Measurements from ENCODE around the gene C1QC. TPM values are rescaled to one million over a fixed set of nuclear protein-coding genes. Genes with fewer than 3 reads are reported as not detected.

The C1QC gene
- total and polyA plus RNA-seq, 2 donors (not counting 1 experiment from before 2014, with no cell fraction given) = not detected

DNA sequence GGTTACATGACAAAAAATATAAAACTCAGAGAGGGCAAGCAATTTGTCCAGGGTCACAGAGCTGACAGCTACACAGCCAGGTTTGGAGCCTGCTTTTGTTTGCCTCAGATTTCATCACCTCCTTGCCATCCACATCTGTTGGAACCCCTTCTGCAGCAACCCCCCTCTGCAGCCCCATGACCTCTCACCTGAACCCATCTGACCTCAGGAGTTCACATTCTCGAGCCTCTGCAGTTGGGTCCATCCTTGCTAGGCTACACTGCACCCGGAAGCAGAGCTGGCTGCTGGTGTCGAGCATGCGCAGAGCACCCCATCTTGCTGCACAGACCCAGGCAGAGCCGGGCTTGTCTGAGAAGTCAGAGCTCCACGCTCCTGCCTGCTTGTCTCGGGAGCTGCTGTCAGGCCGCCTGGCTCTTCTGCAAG is 19.6 kb downstream of the C1QC start:
- Histone ChIP-seq H2AFZ (ENCODE audit: insufficient read depth, low read depth, low read length, poor library complexity, severe bottlenecking) (no peak overlapping the region), H3K27ac (ENCODE audit: low read length in 2 of 2) (no peak overlapping the region), H4K20me1 (ENCODE audit: control insufficient read depth, insufficient read depth, low read length, poor library complexity, severe bottlenecking) (no peaks in the 10 kb centered on the region), H3K4me2 (replicated peaks; ENCODE audit: low read depth, low read length, poor library complexity, severe bottlenecking) (no peak overlapping the region), H3K27me3 (replicated peaks in 1 of 4; ENCODE audit: control extremely low read depth in 1 of 4, control insufficient read depth in 3 of 4, insufficient read depth in 4 of 4, low read length in 3 of 4) (no peaks in the 10 kb centered on the region), H3K9ac (ENCODE audit: low read length) (no peak overlapping the region), H3K36me3 (replicated peaks in 1 of 2; ENCODE audit: control extremely low read depth in 1 of 2, control insufficient read depth in 1 of 2, extremely low read depth in 1 of 2, insufficient read depth in 2 of 2, low read length in 1 of 2) (no peaks in the 10 kb centered on the region), H3K9me3 (ENCODE audit: control extremely low read depth in 1 of 3, control insufficient read depth in 2 of 3, insufficient read depth in 1 of 3, low read length in 2 of 3) (no peaks in the 10 kb centered on the region), H3K4me1 (ENCODE audit: control insufficient read depth in 2 of 2, insufficient read depth in 2 of 2, low read length in 2 of 2) (no peaks in the 10 kb centered on the region), H3K79me2 (ENCODE audit: control insufficient read depth, insufficient read depth, low read length) (no peaks in the 10 kb centered on the region), H3K4me3 (ENCODE audit: control extremely low read depth in 1 of 5, extremely low read depth in 1 of 5, insufficient read depth in 1 of 5, low read depth in 2 of 5, low read length in 4 of 5) (no peak overlapping the region)
- Mint-ChIP-seq H3K4me1 (no peaks in the 10 kb centered on the region), H3K27me3 (peaks cover 23% of the 10 kb centered on the region), H3K9me3 (ENCODE audit: insufficient read depth) (no peaks in the 10 kb centered on the region), H3K27ac (no peak overlapping the region), H3K4me3 (no peak overlapping the region)
- intact Hi-C loops (cut with micrococcal nuclease) = no loop called here
- no peak for ATAC-seq (ENCODE audit: low read depth)
- TF ChIP-seq EZH2 (IDR thresholded peaks at IDR 0.05; ENCODE audit: borderline replicate concordance, insufficient read depth, low read depth, low read length, poor library complexity, severe bottlenecking) = no peak
- TF ChIP-seq, protein P1, sequence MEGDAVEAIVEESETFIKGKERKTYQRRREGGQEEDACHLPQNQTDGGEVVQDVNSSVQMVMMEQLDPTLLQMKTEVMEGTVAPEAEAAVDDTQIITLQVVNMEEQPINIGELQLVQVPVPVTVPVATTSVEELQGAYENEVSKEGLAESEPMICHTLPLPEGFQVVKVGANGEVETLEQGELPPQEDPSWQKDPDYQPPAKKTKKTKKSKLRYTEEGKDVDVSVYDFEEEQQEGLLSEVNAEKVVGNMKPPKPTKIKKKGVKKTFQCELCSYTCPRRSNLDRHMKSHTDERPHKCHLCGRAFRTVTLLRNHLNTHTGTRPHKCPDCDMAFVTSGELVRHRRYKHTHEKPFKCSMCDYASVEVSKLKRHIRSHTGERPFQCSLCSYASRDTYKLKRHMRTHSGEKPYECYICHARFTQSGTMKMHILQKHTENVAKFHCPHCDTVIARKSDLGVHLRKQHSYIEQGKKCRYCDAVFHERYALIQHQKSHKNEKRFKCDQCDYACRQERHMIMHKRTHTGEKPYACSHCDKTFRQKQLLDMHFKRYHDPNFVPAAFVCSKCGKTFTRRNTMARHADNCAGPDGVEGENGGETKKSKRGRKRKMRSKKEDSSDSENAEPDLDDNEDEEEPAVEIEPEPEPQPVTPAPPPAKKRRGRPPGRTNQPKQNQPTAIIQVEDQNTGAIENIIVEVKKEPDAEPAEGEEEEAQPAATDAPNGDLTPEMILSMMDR (IDR thresholded peaks at IDR 0.05) = no peak
- ChIA-PET CTCF (no interaction called here), POLR2A (no interaction called here)
- no peak for DNase-seq
- 85% methylated on average over 8 of the region's 8 CpGs for WGBS (ENCODE audit: insufficient coverage)

GRCh38 chr1:22665752-22666151 is 22.3 kb downstream of the C1QC start:
- H3K27ac Mint-ChIP-seq = no peak overlapping the region
- POLR2A ChIA-PET = no interaction called here
- intact Hi-C loops (cut with micrococcal nuclease) = no loop called here
- Histone ChIP-seq H3K4me3 (ENCODE audit: control extremely low read depth in 1 of 5, extremely low read depth in 1 of 5, insufficient read depth in 1 of 5, low read depth in 2 of 5, low read length in 4 of 5) (no peak overlapping the region), H3K27me3 (replicated peaks in 1 of 4; ENCODE audit: control extremely low read depth in 1 of 4, control insufficient read depth in 3 of 4, insufficient read depth in 4 of 4, low read length in 3 of 4) (no peaks in the 10 kb centered on the region), H3K9me3 (ENCODE audit: control extremely low read depth in 1 of 3, control insufficient read depth in 2 of 3, insufficient read depth in 1 of 3, low read length in 2 of 3) (no peaks in the 10 kb centered on the region), H3K4me1 (ENCODE audit: control insufficient read depth in 2 of 2, insufficient read depth in 2 of 2, low read length in 2 of 2) (no peaks in the 10 kb centered on the region), H3K27ac (ENCODE audit: low read length in 2 of 2) (no peak overlapping the region), H4K20me1 (ENCODE audit: control insufficient read depth, insufficient read depth, low read length, poor library complexity, severe bottlenecking) (no peaks in the 10 kb centered on the region), H3K9ac (ENCODE audit: low read length) (no peak overlapping the region), H3K4me2 (replicated peaks; ENCODE audit: low read depth, low read length, poor library complexity, severe bottlenecking) (no peak overlapping the region), H3K79me2 (ENCODE audit: control insufficient read depth, insufficient read depth, low read length) (no peaks in the 10 kb centered on the region), H2AFZ (ENCODE audit: insufficient read depth, low read depth, low read length, poor library complexity, severe bottlenecking) (no peak overlapping the region), H3K36me3 (replicated peaks in 1 of 2; ENCODE audit: control extremely low read depth in 1 of 2, control insufficient read depth in 1 of 2, extremely low read depth in 1 of 2, insufficient read depth in 2 of 2, low read length in 1 of 2) (no peaks in the 10 kb centered on the region)
- TF ChIP-seq, protein P1 (IDR thresholded peaks at IDR 0.05) = no peak
- no peak for TF ChIP-seq EZH2 (IDR thresholded peaks at IDR 0.05; ENCODE audit: borderline replicate concordance, insufficient read depth, low read depth, low read length, poor library complexity, severe bottlenecking)
- H3K4me1 Mint-ChIP-seq = no peaks in the 10 kb centered on the region
- H3K9me3 Mint-ChIP-seq (ENCODE audit: insufficient read depth) = no peaks in the 10 kb centered on the region
- peaks cover 25% of the 10 kb centered on the region for H3K27me3 Mint-ChIP-seq
- ATAC-seq (ENCODE audit: low read depth) (no peak), DNase-seq (no peak)
- H3K4me3 Mint-ChIP-seq = no peak overlapping the region
- CTCF ChIA-PET = no interaction called here
- 37% methylated on average over 2 of the region's 7 CpGs for WGBS (ENCODE audit: insufficient coverage)

All from B cell (primary cell).